ENCODE data around the gene PHETA1. TPM values are rescaled to one million over a fixed set of nuclear protein-coding genes. Genes with fewer than 3 reads are reported as not detected.

The PHETA1 gene
- polyA plus RNA-seq, 1 experiment, result 5.3 TPM

DNA sequence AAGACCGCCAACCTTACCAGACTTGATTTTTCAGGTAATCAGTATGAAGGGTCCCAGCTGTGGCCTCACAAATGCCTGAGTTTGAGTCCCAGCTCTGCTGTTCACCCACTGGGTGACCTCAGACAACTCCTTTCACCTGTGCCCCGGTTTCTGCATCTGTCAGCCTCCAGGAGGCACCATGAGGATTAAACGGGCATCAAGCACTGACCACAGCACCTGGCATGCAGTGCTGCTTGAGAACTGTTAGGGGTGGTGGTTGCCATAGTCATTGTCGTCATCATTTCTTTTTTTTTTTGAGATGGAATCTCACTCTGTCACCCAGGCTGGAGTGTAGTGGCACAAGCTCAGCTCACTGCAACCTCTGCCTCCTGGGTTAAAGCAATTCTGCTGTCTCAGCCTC lies 57.9 kb downstream of the PHETA1 start:
- POLR2A ChIA-PET, result no interaction called here
- TF ChIP-seq, protein P1, sequence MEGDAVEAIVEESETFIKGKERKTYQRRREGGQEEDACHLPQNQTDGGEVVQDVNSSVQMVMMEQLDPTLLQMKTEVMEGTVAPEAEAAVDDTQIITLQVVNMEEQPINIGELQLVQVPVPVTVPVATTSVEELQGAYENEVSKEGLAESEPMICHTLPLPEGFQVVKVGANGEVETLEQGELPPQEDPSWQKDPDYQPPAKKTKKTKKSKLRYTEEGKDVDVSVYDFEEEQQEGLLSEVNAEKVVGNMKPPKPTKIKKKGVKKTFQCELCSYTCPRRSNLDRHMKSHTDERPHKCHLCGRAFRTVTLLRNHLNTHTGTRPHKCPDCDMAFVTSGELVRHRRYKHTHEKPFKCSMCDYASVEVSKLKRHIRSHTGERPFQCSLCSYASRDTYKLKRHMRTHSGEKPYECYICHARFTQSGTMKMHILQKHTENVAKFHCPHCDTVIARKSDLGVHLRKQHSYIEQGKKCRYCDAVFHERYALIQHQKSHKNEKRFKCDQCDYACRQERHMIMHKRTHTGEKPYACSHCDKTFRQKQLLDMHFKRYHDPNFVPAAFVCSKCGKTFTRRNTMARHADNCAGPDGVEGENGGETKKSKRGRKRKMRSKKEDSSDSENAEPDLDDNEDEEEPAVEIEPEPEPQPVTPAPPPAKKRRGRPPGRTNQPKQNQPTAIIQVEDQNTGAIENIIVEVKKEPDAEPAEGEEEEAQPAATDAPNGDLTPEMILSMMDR (IDR thresholded peaks at IDR 0.05; ENCODE audit: insufficient read depth, low read depth, low read length), result no peak
- no peak for DNase-seq (ENCODE audit: low read depth)
- Histone ChIP-seq H3K4me3 (ENCODE audit: low read depth, low read length) (no peak overlapping the region), H3K27me3 (ENCODE audit: control insufficient read depth, insufficient read depth, low read length) (0 out of 2 replicates have a peak, but pooled peaks cover 2% of the 10 kb centered on the region), H3K36me3 (ENCODE audit: control insufficient read depth, insufficient read depth, low read length) (no peaks in the 10 kb centered on the region)
- CTCF ChIA-PET, result no interaction called here

Small RNA genes within 50 kb of the gene (small RNA-seq; reads per million reads assigned to genes)
- gene RNA5SP373 (ENCODE audit: insufficient read length, low read depth, low replicate concordance), result not detected

Other genes with a start within 250 kb of the PHETA1 start
- gene SH2B3, start 36.8 kb upstream of the PHETA1 start, polyA plus RNA-seq (2011; rRNA removed), result 19.4 and 20.2 TPM in 2 replicates
- gene ATXN2, start 230.2 kb upstream of the PHETA1 start, polyA plus RNA-seq (2011; rRNA removed), result 21.5 and 30.3 TPM in 2 replicates